SH-SY5Y (cell line): ENCODE results near the gene ZSWIM6.

Experiments used
- GATA2 ChIP-seq: IDR thresholded peaks from 2 replicates; pipeline ENCODE4 v1.6.1; 2011; ENCODE audit warnings: mild to moderate bottlenecking, low read depth, low read length
- GATA3 ChIP-seq: IDR thresholded peaks from 2 replicates; pipeline ENCODE4 v1.6.1; 2011; ENCODE audit warnings: low read depth, mild to moderate bottlenecking, low read length, moderate library complexity

GRCh38 chr5:61532983-61533382 lies 200.9 kb downstream of the ZSWIM6 start:
- TF ChIP-seq GATA2 (no peak), GATA3 (no peak)
